Neural cell (in vitro differentiated cells): Measurements from ENCODE around the gene HELLS. TPM values are rescaled to one million over a fixed set of nuclear protein-coding genes. Genes with fewer than 3 reads are reported as not detected.
"Not testable (repeated sequence)": the region's sequence is repeated elsewhere in the genome, so short reads cannot be mapped to it uniquely, and the experiment has no call there.

Source experiments
- H2AFZ ChIP-seq: fragments of 200-600, 300-800 bp; sonication (generic), shearing (Covaris generic); 2 replicates; pipeline ENCODE4 v1.6.0; 2014; ENCODE audit warnings: low read depth, mild to moderate bottlenecking, antibody characterized with exemption, low read length, moderate library complexity
- H3F3A ChIP-seq: fragments of 200-600 bp; shearing (Covaris generic); 2 replicates; pipeline ENCODE4 v1.6.1; 2016; ENCODE audit warnings: mild to moderate bottlenecking, moderate library complexity, mixed read lengths, antibody characterized with exemption, low read length; ENCODE audit not compliant: insufficient read depth, poor library complexity, severe bottlenecking
- H3K27ac ChIP-seq: fragments of 200-600, 300-800 bp; sonication (generic), shearing (Covaris generic); 2 replicates; pipeline ENCODE4 v1.5.1; 2014; ENCODE audit warnings: mild to moderate bottlenecking, low read length, moderate library complexity
- H3K27me3 ChIP-seq: fragments of 300-800, 200-600 bp; sonication (generic), shearing (Covaris generic); 2 replicates; pipeline ENCODE4 v1.6.0; 2014; ENCODE audit warnings: mild to moderate bottlenecking, low read depth, low read length, moderate library complexity; ENCODE audit not compliant: insufficient read depth
- H3K36me3 ChIP-seq: fragments of 300-800, 200-600 bp; sonication (generic), shearing (Covaris generic); 2 replicates; pipeline ENCODE4 v1.5.1; 2014; ENCODE audit warnings: mild to moderate bottlenecking, antibody characterized with exemption, low read length, moderate library complexity; ENCODE audit not compliant: insufficient read depth
- H3K4me2 ChIP-seq: fragments of 300-800, 200-600 bp; sonication (generic), shearing (Covaris generic); 2 replicates; pipeline ENCODE4 v1.6.0; 2014; ENCODE audit warnings: mild to moderate bottlenecking, low read length
- H3K4me3 ChIP-seq: fragments of 300-800, 200-600 bp; sonication (generic), shearing (Covaris generic); 2 replicates; pipeline ENCODE4 v1.5.1; 2014; ENCODE audit warnings: mild to moderate bottlenecking, low read length, moderate library complexity
- H3K79me2 ChIP-seq: fragments of 200-600 bp; shearing (Covaris generic); replicated peaks from 2 replicates; pipeline ENCODE4 v1.6.0; 2014; ENCODE audit warnings: mild to moderate bottlenecking, low read length, moderate library complexity; ENCODE audit not compliant: insufficient read depth
- H3K9ac ChIP-seq: fragments of 300-800, 200-600 bp; sonication (generic), shearing (Covaris generic); 2 replicates; pipeline ENCODE4 v1.6.1; 2016; ENCODE audit warnings: mild to moderate bottlenecking, low read length, mixed read lengths
- H3K9me2 ChIP-seq: fragments of 200-600 bp; shearing (Covaris generic); 2 replicates; pipeline ENCODE4 v1.6.1; 2016; ENCODE audit warnings: mild to moderate bottlenecking, low read length, mixed read lengths; ENCODE audit not compliant: insufficient read depth
- H3K9me3 ChIP-seq: fragments of 200-600, 300-800 bp; sonication (generic), shearing (Covaris generic); 2 replicates; pipeline ENCODE4 v1.6.1; 2016; ENCODE audit warnings: mild to moderate bottlenecking, mixed run types, low read length, moderate library complexity, mixed read lengths
- H4K20me1 ChIP-seq: fragments of 200-600 bp; shearing (Covaris generic); 2 replicates; pipeline ENCODE4 v1.6.1; 2016; ENCODE audit warnings: mild to moderate bottlenecking, mixed run types; ENCODE audit not compliant: insufficient read depth
- EP300 ChIP-seq: fragments of 450-650 bp; conservative IDR thresholded peaks from 2 replicates; pipeline ENCODE4 v1.6.1; 2014; ENCODE audit warnings: antibody characterized with exemption, mild to moderate bottlenecking, moderate library complexity; ENCODE audit not compliant: poor library complexity, severe bottlenecking
- EZH2 ChIP-seq: fragments of 200-600, 300-800 bp; shearing (Covaris generic), sonication (generic); IDR thresholded peaks from 2 replicates; pipeline ENCODE4 v1.6.1; 2014; ENCODE audit warnings: antibody characterized with exemption, low read length, borderline replicate concordance, mild to moderate bottlenecking; ENCODE audit not compliant: insufficient read depth, poor library complexity, severe bottlenecking
- MXI1 ChIP-seq: fragments of 450-650 bp; conservative IDR thresholded peaks from 2 replicates; pipeline ENCODE4 v1.6.1; 2014; ENCODE audit warnings: antibody characterized with exemption, mild to moderate bottlenecking; ENCODE audit not compliant: poor library complexity, severe bottlenecking
- POLR2AphosphoS5 ChIP-seq: IDR thresholded peaks from 2 replicates; pipeline ENCODE4 v1.6.1; 2012
- RAD21 ChIP-seq: fragments of 450-650 bp; conservative IDR thresholded peaks from 2 replicates; pipeline ENCODE4 v1.6.1; 2014; ENCODE audit warnings: antibody characterized with exemption, mild to moderate bottlenecking, moderate library complexity
- SMC3 ChIP-seq: fragments of 450-650 bp; conservative IDR thresholded peaks from 2 replicates; pipeline ENCODE4 v1.6.1; 2014; ENCODE audit warnings: antibody characterized with exemption, mild to moderate bottlenecking, moderate library complexity; ENCODE audit not compliant: poor library complexity
- TAF1 ChIP-seq: IDR thresholded peaks from 2 replicates; pipeline ENCODE4 v1.6.1; 2012; ENCODE audit warnings: low read depth
- polyA plus RNA-seq: library from polyadenylated mRNA; depleted of rRNA; stranded (reverse); fragments of >200 nt; gene quantifications from 2 replicates; pipeline ENCODE4 v1.2.3, GENCODE V29; 2014
- TF ChIP-seq, protein P1 (sequence below): IDR thresholded peaks from 2 replicates; pipeline ENCODE4 v1.6.1; 2012; ENCODE audit warnings: borderline replicate concordance
- TF ChIP-seq, protein P2 (sequence below): fragments of 450-650 bp; IDR thresholded peaks from 2 replicates; pipeline ENCODE4 v1.5.1; 2014; ENCODE audit warnings: antibody characterized with exemption, mild to moderate bottlenecking, moderate library complexity; ENCODE audit not compliant: poor library complexity, severe bottlenecking

Gene HELLS
- polyA plus RNA-seq, 1 donor from 2014 or later = 12.3 TPM

DNA sequence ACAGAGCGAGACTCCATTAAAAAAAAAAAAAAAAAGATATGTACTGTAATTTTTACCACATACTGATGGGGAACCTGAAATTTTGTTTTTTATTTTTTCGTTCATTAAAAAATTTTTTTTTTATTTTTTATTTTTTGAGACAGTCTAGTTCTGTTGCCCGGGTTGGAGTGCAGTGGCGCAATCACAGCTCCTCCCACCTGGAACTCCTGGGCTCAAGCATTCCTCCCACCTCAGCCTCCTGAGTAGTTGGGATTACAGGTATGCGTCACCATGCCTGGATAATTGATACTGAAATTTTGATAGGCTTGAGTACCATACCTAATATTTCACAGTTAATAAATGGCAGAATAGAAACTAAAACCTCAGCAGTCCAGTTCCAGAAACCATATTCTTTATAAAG, 20.9 kb upstream of the HELLS start:
- no peaks in the 10 kb centered on the region for H3K27me3 ChIP-seq
- no peak overlapping the region for H3K9ac ChIP-seq
- H3F3A ChIP-seq = no peaks in the 10 kb centered on the region
- H3K9me3 ChIP-seq = no peaks in the 10 kb centered on the region
- H3K36me3 ChIP-seq = no peaks in the 10 kb centered on the region
- H3K4me3 ChIP-seq = no peak overlapping the region
- TF ChIP-seq TAF1 (no peak), EP300 (no peak), POLR2AphosphoS5 (no peak), SMC3 (no peak), EZH2 (no peak), MXI1 (no peak), RAD21 (no peak)
- TF ChIP-seq, protein P1, sequence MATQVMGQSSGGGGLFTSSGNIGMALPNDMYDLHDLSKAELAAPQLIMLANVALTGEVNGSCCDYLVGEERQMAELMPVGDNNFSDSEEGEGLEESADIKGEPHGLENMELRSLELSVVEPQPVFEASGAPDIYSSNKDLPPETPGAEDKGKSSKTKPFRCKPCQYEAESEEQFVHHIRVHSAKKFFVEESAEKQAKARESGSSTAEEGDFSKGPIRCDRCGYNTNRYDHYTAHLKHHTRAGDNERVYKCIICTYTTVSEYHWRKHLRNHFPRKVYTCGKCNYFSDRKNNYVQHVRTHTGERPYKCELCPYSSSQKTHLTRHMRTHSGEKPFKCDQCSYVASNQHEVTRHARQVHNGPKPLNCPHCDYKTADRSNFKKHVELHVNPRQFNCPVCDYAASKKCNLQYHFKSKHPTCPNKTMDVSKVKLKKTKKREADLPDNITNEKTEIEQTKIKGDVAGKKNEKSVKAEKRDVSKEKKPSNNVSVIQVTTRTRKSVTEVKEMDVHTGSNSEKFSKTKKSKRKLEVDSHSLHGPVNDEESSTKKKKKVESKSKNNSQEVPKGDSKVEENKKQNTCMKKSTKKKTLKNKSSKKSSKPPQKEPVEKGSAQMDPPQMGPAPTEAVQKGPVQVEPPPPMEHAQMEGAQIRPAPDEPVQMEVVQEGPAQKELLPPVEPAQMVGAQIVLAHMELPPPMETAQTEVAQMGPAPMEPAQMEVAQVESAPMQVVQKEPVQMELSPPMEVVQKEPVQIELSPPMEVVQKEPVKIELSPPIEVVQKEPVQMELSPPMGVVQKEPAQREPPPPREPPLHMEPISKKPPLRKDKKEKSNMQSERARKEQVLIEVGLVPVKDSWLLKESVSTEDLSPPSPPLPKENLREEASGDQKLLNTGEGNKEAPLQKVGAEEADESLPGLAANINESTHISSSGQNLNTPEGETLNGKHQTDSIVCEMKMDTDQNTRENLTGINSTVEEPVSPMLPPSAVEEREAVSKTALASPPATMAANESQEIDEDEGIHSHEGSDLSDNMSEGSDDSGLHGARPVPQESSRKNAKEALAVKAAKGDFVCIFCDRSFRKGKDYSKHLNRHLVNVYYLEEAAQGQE = no peak
- TF ChIP-seq, protein P2, sequence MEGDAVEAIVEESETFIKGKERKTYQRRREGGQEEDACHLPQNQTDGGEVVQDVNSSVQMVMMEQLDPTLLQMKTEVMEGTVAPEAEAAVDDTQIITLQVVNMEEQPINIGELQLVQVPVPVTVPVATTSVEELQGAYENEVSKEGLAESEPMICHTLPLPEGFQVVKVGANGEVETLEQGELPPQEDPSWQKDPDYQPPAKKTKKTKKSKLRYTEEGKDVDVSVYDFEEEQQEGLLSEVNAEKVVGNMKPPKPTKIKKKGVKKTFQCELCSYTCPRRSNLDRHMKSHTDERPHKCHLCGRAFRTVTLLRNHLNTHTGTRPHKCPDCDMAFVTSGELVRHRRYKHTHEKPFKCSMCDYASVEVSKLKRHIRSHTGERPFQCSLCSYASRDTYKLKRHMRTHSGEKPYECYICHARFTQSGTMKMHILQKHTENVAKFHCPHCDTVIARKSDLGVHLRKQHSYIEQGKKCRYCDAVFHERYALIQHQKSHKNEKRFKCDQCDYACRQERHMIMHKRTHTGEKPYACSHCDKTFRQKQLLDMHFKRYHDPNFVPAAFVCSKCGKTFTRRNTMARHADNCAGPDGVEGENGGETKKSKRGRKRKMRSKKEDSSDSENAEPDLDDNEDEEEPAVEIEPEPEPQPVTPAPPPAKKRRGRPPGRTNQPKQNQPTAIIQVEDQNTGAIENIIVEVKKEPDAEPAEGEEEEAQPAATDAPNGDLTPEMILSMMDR = no peak
- no peaks in the 10 kb centered on the region for H3K9me2 ChIP-seq
- no peaks in the 10 kb centered on the region for H3K79me2 ChIP-seq
- no peak overlapping the region for H2AFZ ChIP-seq
- no peak overlapping the region for H3K27ac ChIP-seq
- no peak overlapping the region for H3K4me2 ChIP-seq
- no peaks in the 10 kb centered on the region for H4K20me1 ChIP-seq

DNA sequence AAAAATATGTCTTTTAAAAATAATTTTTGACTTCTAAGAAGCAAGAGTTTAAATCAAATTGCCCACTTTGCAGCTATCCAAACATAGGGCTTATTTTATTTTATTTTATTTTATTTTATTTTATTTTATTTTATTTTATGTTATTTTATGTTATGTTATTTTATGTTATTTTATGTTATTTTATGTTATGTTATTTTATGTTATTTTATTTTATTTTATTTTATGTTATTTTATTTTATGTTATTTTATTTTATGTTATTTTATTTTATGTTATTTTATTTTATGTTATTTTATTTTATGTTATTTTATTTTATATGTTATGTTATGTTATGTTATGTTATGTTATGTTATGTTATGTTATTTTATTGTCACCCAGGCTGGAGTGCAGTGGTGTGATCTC, 14.0 kb upstream of the HELLS start:
- H3K27ac ChIP-seq, H4K20me1 ChIP-seq, H3K9me2 ChIP-seq, H3K27me3 ChIP-seq, H3K4me3 ChIP-seq, H3K9ac ChIP-seq, H3K4me2 ChIP-seq, H3K79me2 ChIP-seq, H3F3A ChIP-seq, H3K36me3 ChIP-seq, H3K9me3 ChIP-seq, H2AFZ ChIP-seq: not testable (repeated sequence)

DNA sequence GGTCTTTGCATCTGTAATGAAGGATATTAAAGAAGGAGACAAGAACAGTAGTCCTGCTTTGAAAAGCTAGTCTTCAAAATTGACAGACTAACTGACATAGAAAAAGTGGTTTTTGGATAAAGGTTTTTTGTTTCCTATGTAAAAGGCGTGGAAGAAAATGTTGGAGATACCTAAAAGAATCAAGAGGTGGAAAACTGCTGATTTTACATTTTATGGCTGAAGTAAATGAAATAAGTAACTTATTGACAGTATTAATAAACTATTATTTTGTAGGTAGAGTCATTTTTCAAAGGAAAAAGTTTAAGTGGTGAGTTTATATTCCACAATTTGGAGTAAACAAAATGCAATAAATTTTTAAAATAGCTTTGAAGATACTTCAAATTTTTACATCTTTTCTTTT, 12.6 kb upstream of the HELLS start:
- H3K27me3 ChIP-seq = no peaks in the 10 kb centered on the region
- no peaks in the 10 kb centered on the region for H4K20me1 ChIP-seq
- no peaks in the 10 kb centered on the region for H3K9me3 ChIP-seq
- H3K4me2 ChIP-seq = no peak overlapping the region
- no peaks in the 10 kb centered on the region for H3K9me2 ChIP-seq
- peaks cover 4% of the 10 kb centered on the region for H3K36me3 ChIP-seq
- no peak overlapping the region for H2AFZ ChIP-seq
- H3F3A ChIP-seq = no peaks in the 10 kb centered on the region
- no peaks in the 10 kb centered on the region for H3K79me2 ChIP-seq
- no peak overlapping the region for H3K27ac ChIP-seq
- no peak overlapping the region for H3K4me3 ChIP-seq
- TF ChIP-seq, protein P1 = no peak
- TF ChIP-seq SMC3 (no peak), MXI1 (no peak), POLR2AphosphoS5 (no peak), EP300 (no peak)
- H3K9ac ChIP-seq = no peak overlapping the region

DNA sequence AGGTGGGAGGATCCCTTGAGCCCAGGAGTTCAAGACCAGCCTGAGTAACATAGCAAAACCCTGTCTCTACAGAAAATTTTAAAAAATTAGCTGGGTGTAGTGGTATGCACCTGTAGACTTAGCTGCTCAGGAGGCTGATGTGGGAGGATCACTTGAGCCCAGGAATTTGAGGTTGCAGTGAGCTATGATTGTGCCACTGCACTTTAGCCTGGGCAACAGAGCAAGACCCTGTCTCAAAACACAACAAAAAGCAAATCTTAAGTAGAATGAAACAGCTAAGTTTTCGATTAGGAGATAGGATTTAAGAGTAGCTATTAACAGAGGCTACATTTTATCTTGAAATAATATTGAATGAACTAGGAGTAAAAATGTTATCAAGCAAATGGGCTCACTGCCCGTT, 3.3 kb upstream of the HELLS start:
- not testable (repeated sequence) for H3K36me3 ChIP-seq, H3K9me2 ChIP-seq, H3K9me3 ChIP-seq, H3K4me3 ChIP-seq, H3K4me2 ChIP-seq, H3K9ac ChIP-seq, H3K27me3 ChIP-seq, H3K79me2 ChIP-seq, H4K20me1 ChIP-seq, H3K27ac ChIP-seq, H3F3A ChIP-seq, H2AFZ ChIP-seq
